Neural crest cell (in vitro differentiated cells): ENCODE results near the gene PACS1. TPM values are rescaled to one million over a fixed set of nuclear protein-coding genes. Genes with fewer than 3 reads are reported as not detected.

Source experiments
- DNase-seq: peaks from one replicate; pipeline ENCODE4 v3.0.0; 2021; ENCODE audit warnings: low read depth, mixed read lengths, low spot score
- H3K27ac Mint-ChIP-seq: one replicate; pipeline ENCODE4 v1.8.0; 2021; ENCODE audit warnings: mild to moderate bottlenecking, mixed read lengths; ENCODE audit not compliant: unreplicated experiment
- H3K27me3 Mint-ChIP-seq: 2 replicates; pipeline ENCODE4 v1.8.0; 2021; ENCODE audit warnings: low read depth, mild to moderate bottlenecking, mixed read lengths
- H3K36me3 Mint-ChIP-seq: 2 replicates; pipeline ENCODE4 v1.8.0; 2021; ENCODE audit warnings: low read depth, mild to moderate bottlenecking, mixed read lengths
- H3K4me1 Mint-ChIP-seq: 2 replicates; pipeline ENCODE4 v1.8.0; 2021; ENCODE audit warnings: mixed read lengths
- H3K4me3 Mint-ChIP-seq: one replicate; pipeline ENCODE4 v1.8.0; 2021; ENCODE audit warnings: mild to moderate bottlenecking, mixed read lengths
- H3K9me3 Mint-ChIP-seq: 2 replicates; pipeline ENCODE4 v1.8.0; 2021; ENCODE audit warnings: mixed read lengths
- total RNA-seq: library from RNA; stranded (reverse); gene quantifications from 2 replicates; pipeline ENCODE4 v1.2.1, GENCODE V29; 2021
- TF ChIP-seq, protein P1 (sequence below): fragments of 200-600 bp; sonication (generic); conservative IDR thresholded peaks from 2 replicates; pipeline ENCODE4 v1.5.0; 2021; ENCODE audit warnings: antibody characterized with exemption, mild to moderate bottlenecking

Gene PACS1
- total RNA-seq, 1 donor from 2014 or later, result 54.3 TPM

- Mint-ChIP-seq H3K4me3 (no peak overlapping the region), H3K4me1 (no peaks in the 10 kb centered on the region), H3K27me3 (no peaks in the 10 kb centered on the region), H3K9me3 (no peaks in the 10 kb centered on the region), H3K27ac (no peak overlapping the region), H3K36me3 (no peaks in the 10 kb centered on the region)
- DNase-seq, result no peak
- TF ChIP-seq, protein P1, sequence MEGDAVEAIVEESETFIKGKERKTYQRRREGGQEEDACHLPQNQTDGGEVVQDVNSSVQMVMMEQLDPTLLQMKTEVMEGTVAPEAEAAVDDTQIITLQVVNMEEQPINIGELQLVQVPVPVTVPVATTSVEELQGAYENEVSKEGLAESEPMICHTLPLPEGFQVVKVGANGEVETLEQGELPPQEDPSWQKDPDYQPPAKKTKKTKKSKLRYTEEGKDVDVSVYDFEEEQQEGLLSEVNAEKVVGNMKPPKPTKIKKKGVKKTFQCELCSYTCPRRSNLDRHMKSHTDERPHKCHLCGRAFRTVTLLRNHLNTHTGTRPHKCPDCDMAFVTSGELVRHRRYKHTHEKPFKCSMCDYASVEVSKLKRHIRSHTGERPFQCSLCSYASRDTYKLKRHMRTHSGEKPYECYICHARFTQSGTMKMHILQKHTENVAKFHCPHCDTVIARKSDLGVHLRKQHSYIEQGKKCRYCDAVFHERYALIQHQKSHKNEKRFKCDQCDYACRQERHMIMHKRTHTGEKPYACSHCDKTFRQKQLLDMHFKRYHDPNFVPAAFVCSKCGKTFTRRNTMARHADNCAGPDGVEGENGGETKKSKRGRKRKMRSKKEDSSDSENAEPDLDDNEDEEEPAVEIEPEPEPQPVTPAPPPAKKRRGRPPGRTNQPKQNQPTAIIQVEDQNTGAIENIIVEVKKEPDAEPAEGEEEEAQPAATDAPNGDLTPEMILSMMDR, result no peak
These were observed 172.2 kb downstream of the PACS1 start for GRCh38 chr11:66242095-66242765.

- no peaks in the 10 kb centered on the region for H3K27me3 Mint-ChIP-seq
- no peaks in the 10 kb centered on the region for H3K9me3 Mint-ChIP-seq
- H3K27ac Mint-ChIP-seq, result peak overlapping the region; percentile 94
- H3K4me3 Mint-ChIP-seq, result no peak overlapping the region
- no peaks in the 10 kb centered on the region for H3K4me1 Mint-ChIP-seq
- no peaks in the 10 kb centered on the region for H3K36me3 Mint-ChIP-seq
- DNase-seq, result no peak
- TF ChIP-seq, protein P1, result no peak
These were observed 173.9 kb downstream of the PACS1 start for GRCh38 chr11:66243782-66244535.

DNA sequence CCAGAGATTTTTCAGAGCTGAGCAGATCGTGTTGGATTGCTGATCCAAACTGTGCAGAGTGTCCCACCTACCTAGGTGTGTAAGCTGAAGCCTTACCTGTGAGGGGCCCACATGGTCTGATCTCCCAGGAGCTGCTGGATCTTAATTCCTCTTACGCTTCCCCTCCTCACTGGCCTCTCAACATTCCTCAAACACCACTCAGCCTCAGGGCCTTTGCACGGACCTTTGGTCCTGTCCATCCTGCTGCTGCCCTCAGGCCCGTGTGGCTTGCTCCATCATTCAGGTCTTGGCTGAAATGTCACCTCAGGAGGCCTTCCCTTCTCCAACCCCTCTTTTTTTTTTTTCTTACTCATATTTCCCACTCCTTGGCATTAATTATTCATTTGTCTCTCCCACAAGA, 177.2 kb downstream of the PACS1 start:
- Mint-ChIP-seq H3K27ac (no peak overlapping the region), H3K27me3 (no peaks in the 10 kb centered on the region), H3K4me3 (no peak overlapping the region), H3K36me3 (no peaks in the 10 kb centered on the region), H3K9me3 (no peaks in the 10 kb centered on the region), H3K4me1 (no peaks in the 10 kb centered on the region)
- TF ChIP-seq, protein P1, result no peak
- DNase-seq, result no peak

DNA sequence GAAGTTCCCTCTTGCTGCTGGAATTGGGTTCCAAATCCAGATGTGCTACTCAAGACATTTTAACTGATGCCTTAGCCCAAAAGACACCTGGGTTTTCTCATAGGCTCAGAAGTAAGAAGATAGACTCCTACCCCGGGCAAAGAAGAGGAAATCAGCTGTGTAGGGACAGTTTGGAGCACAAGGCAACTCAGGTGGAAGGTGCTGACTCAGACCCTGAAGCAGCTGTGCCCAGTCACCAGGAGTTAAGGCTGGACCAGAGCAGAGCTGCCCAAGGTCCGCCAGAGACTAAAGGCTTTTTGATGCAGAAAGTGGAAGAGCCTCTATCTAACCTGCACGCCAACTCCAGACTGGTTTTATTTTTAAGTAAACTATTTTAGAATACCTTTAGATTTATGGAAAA, 177.7 kb downstream of the PACS1 start:
- Mint-ChIP-seq H3K4me3 (no peak overlapping the region), H3K27me3 (no peaks in the 10 kb centered on the region), H3K9me3 (no peaks in the 10 kb centered on the region), H3K36me3 (no peaks in the 10 kb centered on the region), H3K4me1 (no peaks in the 10 kb centered on the region), H3K27ac (no peak overlapping the region)
- TF ChIP-seq, protein P1, result no peak
- DNase-seq, result no peak

DNA sequence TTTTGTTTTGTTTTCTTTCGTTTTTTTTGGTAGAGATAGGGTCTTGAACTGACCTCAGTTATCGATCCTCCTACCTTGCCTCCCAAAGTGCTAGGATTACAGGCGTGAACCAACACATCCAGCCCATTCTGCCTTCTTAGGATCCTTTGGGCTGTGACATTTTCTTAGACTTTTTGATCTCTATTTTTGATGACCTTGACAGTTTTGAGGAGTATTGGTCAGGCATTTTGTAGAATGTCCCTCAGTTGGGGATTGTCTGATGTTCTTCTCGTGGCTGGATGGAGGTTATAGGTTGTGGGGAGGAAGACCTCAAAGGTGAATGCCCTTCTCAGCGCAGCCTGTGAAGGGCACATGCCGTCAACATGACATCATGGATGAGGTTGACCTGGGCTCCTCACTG, 178.8 kb downstream of the PACS1 start:
- no peaks in the 10 kb centered on the region for H3K9me3 Mint-ChIP-seq
- no peak for DNase-seq
- no peaks in the 10 kb centered on the region for H3K27me3 Mint-ChIP-seq
- H3K27ac Mint-ChIP-seq, result no peak overlapping the region
- no peak overlapping the region for H3K4me3 Mint-ChIP-seq
- TF ChIP-seq, protein P1, result no peak
- H3K4me1 Mint-ChIP-seq, result peaks cover 4% of the 10 kb centered on the region
- no peaks in the 10 kb centered on the region for H3K36me3 Mint-ChIP-seq
